ENCODE results near the gene PSME4. TPM values are rescaled to one million over a fixed set of nuclear protein-coding genes. Genes with fewer than 3 reads are reported as not detected.

The PSME4 gene
- total and polyA plus RNA-seq, 2 experiments from 2014 or later: 44.7 to 98.6 TPM

GRCh38 chr2:53905396-53905795 lies 65.4 kb downstream of the PSME4 start:
- H3K4me3 Mint-ChIP-seq: no peak overlapping the region
- peaks cover 67% of the 10 kb centered on the region for H3K36me3 Mint-ChIP-seq (ENCODE audit: low read depth)
- DNase-seq (ENCODE audit: low spot score) (no peak), ATAC-seq (no peak)
- H3K36me3 ChIP-seq (ENCODE audit: insufficient read depth): peaks cover 53% of the 10 kb centered on the region
- H3F3A ChIP-seq (replicated peaks; ENCODE audit: low read depth): no peaks in the 10 kb centered on the region
- H3K27ac Mint-ChIP-seq: no peak overlapping the region
- H4K20me1 ChIP-seq (replicated peaks; ENCODE audit: insufficient read depth): peaks cover 7% of the 10 kb centered on the region; the same call in 1 of the 2 replicates
- H3K79me2 ChIP-seq (replicated peaks; ENCODE audit: insufficient read depth): peaks cover 3% of the 10 kb centered on the region; the same call in 1 of the 2 replicates
- TF ChIP-seq CTCF (conservative IDR thresholded peaks at IDR 0.05; ENCODE audit: low read depth in 2 of 2): no peak
- TF ChIP-seq ZNF114 (CRISPR knock-in tag; IDR thresholded peaks at IDR 0.05): no peak
- TF ChIP-seq EZH2 (IDR thresholded peaks at IDR 0.05; ENCODE audit: low read depth, unreplicated experiment): no peak
- TF ChIP-seq EZH2phosphoT487 (IDR thresholded peaks at IDR 0.05; ENCODE audit: unreplicated experiment): no peak
- no peak for TF ChIP-seq ZNF462 (CRISPR knock-in tag; IDR thresholded peaks at IDR 0.05)
- no peak for TF ChIP-seq NANOG (IDR thresholded peaks at IDR 0.05; ENCODE audit: borderline replicate concordance)
- no peak for TF ChIP-seq REST (IDR thresholded peaks at IDR 0.05; ENCODE audit: unreplicated experiment)
- TF ChIP-seq CREB1 (CRISPR knock-in tag; IDR thresholded peaks at IDR 0.05; ENCODE audit: low read depth): no peak
- TF ChIP-seq ZNF331 (CRISPR knock-in tag; IDR thresholded peaks at IDR 0.05; ENCODE audit: low read depth): no peak
- no peak overlapping the region for H3K4me3 ChIP-seq
- H3K4me1 ChIP-seq (ENCODE audit: insufficient read depth): no peaks in the 10 kb centered on the region
- H3K27me3 ChIP-seq (ENCODE audit: insufficient read depth): no peaks in the 10 kb centered on the region
- H3K4me2 ChIP-seq: no peak overlapping the region
- H3K27me3 Mint-ChIP-seq (ENCODE audit: insufficient read depth, low read depth, poor library complexity): peaks cover 5% of the 10 kb centered on the region
- H3K9me2 ChIP-seq (ENCODE audit: insufficient read depth): no peaks in the 10 kb centered on the region
- peaks cover 7% of the 10 kb centered on the region; the same call in 1 of the 3 replicates for H3K4me1 Mint-ChIP-seq
- no peak overlapping the region for H2AFZ ChIP-seq
- no peak overlapping the region for H3K27ac ChIP-seq (ENCODE audit: low read depth)
- no peaks in the 10 kb centered on the region for H3K9me3 Mint-ChIP-seq

All from GM23338 (cell line).